Thyroid gland (tissue), 4 donors: ENCODE data around the gene PPP1R12A.

Source experiments
- CTCF ChIP-seq, 6 experiments: fragments of 200-600 bp in 3 of 6; fragments of 450-650 bp in 3 of 6; sonication (generic) in 3 of 6; IDR thresholded peaks; one replicate each; pipeline ENCODE4 v1.5.1; 2016 to 2019; ENCODE audit warnings: antibody characterized with exemption in 6 of 6, mild to moderate bottlenecking in 2 of 6, inconsistent platforms in 1 of 6, moderate library complexity in 1 of 6
- POLR2A ChIP-seq, 2 donors: fragments of 450-650 bp; IDR thresholded peaks; one replicate each; pipeline ENCODE4 v1.6.1; 2017; ENCODE audit warnings: antibody characterized with exemption in 2 of 2, mild to moderate bottlenecking in 2 of 2, moderate library complexity in 1 of 2

- no peak for TF ChIP-seq CTCF (IDR thresholded peaks at IDR 0.05)
- TF ChIP-seq POLR2A (IDR thresholded peaks at IDR 0.05), result no peak
Measured at GRCh38 chr12:79982086-79983062, 47.5 kb upstream of the PPP1R12A start.
